Kidney tubule cell (primary cell): ENCODE measurements around the gene B3GLCT.
A peak's percentile ranks its signal among the peaks of the same experiment; 100 is the strongest.
"Not testable (repeated sequence)": the region's sequence is repeated elsewhere in the genome, so short reads cannot be mapped to it uniquely, and the experiment has no call there.

Experiments used
- DNase-seq: peaks from one replicate; pipeline ENCODE4 v3.0.0-alpha.2; 2018; ENCODE audit warnings: low spot score

Gene B3GLCT

DNA sequence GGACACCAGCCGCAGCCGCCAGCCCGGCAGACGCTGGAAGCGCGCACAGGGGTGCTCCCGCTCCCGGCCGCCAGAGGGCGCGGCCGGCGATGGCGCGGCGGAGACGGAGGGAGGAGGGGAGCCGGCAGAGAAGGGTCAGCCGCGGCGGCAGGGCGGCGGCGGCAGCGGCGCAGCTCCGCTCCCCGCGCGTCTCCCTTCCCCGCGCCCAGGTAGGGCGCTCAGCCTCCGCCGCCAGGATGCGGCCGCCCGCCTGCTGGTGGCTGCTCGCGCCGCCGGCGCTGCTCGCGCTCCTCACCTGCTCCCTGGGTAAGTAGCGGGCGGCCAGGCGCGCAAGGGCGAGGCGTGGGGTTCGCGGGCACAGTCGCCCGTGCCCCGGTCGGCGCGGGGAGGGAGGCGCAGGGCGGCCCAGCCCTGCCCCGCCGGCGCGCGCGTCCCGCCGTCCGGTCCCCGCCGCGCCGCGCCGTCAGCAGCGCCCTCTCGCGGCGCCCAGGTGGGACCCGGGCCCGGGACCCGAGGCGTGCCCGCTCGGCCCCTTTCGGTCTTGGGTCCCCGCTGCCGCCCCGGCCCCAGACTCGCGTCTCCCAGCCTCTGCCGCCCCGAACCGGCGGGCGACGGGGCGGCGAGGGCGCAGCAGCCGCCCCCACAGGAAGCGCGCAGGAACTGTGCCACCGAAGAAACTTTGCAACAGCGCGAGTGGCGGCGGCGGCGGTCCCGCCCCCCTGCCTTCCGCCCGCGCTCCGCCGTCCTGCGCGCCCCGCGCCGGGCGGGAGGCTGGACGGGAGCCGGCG is at the start of gene B3GLCT:
B3GLCT (plus strand) TSS at position 127 of the 788 bp plus-strand sequence; CDS start at position 237, 110 bp downstream.
- DNase-seq, result peak; percentile 86

DNA sequence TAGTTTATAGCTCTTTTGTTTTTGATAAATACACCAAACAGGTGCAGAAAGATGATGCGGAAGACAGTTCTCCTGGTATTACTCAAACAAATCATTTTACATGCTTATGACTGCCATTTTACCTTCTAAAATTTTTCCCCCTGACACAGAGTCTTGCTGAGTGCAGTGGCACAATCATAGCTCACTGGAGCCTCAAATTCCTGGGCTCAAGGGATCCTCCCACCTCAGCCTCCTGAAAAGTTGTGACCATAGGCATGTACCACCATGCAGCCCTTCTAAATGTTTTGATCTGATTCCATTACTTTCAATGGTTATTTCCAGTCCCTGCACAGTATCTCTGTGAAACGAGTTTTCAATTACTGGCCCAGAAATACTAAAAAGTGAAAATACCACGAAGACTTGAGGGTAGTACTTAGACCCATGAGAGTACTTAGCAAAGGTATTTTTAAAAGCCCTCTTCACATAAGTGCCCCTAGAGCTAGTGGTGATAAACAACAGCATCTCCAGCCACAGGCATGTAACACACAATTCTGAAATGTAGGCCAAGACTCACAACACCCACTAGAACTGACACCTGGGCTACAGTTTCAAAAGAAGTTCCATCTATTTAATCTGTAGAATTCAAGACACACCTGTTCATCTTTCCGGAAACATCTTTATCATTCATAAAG is 49.3 kb upstream of the B3GLCT start:
- no peak for DNase-seq

DNA sequence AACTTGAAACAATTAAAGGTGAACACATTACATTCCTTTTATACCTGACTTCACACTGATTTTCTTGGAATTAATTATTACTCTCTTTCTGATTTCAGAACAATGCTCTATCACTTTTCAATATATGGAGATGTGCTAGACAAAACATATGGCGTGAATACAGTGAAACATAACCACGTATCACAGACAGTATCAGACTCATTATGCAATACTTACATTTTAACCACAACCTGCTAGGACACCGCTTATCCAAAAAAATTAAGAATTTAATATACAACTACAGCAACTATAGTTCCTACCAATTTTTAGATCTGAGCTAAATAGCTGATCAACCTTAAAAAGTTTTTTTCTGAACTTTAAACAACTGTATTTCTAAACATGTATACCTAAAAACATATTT is 47.9 kb upstream of the B3GLCT start:
- DNase-seq, result no peak

DNA sequence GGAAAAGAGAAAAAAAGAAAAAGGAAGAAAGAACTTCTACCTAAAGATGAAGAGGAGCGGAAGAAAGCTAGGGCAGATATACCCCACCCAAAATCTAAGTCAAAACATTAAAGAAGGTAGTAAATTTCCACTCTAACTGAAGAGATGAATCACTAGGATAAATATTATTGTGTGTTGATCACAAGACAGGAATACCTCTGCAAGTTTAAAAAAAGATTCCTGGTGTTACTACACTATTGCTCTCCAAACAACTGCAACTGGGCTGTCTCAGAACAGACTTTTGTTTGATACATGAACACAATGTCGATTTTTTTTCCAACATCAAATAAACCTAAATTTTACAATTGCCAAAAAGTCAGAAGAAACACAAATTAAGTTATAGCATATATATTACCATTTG is 44.8 kb upstream of the B3GLCT start:
- no peak for DNase-seq

DNA sequence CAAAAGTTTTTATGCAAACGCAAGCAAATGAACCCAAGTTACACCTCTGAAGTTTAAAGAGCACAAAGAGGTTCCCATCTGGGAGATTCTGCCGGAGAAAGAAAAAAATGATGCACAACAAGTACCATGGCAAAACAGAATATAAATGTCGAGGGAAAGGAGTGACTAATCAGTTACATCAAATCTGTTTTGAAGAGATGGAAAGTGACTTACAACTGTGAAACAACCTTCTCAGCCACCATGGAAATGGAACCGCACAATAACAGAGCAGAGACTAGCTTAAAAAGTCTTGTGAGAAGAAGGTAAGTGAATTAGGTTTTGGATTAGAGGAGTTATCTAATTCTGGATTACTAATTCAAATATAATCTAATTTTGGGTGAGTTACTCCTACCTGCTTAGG is 40.5 kb upstream of the B3GLCT start:
- DNase-seq, result no peak

DNA sequence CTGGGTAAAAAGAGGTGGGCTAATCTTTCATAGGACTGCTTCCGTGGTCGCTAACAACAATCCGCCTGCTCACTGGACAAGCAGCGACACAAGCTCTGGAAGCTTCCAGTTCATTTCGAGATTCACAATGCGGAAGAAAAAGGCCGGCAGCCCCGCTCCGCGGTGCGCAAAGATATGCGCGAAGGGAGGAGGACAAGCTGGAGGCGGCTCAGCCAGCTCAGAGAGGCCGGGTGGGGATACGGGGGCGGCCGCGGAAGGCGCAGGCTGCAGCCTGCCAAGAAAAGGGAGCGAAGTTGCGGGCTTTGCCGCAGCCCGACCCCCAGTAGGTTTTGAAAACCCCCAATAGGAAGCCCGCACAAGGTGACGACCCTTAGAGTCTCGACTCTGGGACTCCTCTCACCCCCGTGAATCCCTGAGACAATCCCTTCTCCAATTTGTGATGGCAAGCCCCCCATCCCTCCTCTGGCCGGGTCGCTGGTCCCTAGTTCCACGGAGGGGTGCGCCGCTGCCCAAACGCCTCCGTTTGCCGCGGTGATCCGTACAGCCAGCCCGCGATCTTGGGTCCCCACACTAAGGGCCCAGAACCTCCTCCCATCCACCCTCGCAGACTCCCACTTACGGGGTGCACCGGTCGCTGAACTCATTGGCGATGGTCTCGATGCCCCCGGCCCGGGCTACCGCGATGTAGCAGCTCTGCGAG is 38.8 kb upstream of the B3GLCT start:
- DNase-seq, result peak; percentile 79

DNA sequence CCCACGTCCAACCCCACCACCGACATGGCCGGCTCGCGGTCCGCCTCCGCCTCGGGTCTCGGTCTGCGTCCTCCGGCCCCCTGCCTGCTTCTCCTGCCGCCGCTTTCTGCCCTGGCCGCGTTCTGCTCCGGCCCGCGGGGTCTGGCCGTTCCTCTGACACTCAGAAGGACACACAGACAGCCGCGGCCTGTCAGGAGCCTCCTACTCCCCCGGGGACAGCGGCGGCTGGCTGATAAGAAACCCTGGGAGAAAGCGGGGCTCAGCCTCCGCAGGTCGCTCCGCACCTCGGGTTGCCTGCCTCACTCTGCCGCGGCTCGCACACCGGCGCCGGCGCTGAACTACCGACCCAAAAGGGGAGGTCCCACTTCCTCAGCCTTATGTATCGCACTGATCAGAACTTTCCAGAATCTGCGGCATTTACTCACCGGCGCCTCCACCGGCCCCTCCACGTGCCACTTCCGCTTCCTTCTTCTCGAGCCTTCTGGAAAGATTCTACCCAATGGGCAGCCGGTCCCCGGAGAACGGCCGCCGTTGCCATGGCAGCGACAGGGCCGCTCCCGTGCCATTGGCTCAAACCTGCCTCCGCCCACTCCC is 38.1 kb upstream of the B3GLCT start, which contains the start of gene HSPH1:
HSPH1 (minus strand) TSS at position 348 of the 594 bp plus-strand sequence; CDS start at position 26, 322 bp downstream.
- peak; percentile 99 for DNase-seq

DNA sequence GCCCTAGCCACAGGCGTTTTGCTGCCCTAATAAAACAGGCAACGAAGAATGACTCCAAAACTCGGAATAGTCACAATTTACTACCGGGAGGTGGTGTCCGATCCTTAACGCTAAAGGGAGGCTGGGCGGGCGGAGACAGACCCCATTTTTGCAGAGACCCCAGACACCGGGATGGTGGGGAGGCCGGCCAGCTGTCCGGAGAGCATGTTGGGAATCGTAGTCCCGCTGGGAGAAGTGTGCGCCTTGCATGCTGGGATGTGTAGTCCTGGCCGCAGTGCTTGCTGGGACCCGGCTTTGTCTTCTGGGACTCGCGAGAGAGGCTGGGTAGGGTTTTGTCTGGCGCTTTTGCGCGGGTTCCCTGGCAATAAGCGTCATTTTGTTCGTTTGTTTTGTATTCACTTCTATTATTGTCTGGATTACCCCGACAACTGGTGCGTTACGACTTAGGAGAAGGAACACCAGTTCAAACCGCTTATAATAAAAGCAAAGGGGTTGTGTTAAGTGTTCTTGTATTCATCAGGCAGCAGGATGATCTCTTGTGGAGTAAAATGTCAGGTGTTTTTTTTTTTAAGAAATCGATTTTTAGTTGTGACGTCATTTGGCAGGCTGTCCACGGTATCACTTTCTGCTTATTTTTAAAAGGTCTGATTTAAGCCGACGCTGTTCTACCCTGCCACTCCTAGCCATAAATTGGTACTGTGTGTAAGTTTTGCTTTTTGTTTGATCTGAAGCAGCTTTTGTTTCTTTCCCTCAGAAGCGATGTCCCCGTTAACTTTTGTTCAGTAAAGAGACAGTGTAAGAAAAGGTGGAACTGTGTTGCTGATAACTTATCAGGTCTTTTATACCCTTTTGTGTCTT is 37.4 kb upstream of the B3GLCT start:
- DNase-seq, result peak; percentile 99

DNA sequence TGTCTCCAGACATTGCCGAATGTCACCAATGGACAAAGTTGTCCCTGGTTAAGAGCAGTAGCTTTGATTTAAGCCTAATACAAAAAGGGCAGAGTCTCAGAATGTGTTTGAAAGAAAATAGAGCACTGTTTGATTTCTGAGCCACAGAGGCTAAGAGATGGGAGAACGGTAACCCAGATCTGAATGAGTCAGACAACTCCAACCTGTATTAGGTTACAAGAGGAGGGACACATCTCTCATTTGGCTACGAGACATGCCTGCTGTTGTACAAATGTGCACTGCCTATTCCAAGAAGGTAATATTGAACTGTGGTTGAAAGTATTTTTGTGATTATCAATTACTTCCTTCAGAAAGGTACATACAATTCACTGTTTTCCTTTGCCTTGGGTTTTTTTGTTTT is 33.2 kb upstream of the B3GLCT start:
- peak; percentile 19 for DNase-seq

DNA sequence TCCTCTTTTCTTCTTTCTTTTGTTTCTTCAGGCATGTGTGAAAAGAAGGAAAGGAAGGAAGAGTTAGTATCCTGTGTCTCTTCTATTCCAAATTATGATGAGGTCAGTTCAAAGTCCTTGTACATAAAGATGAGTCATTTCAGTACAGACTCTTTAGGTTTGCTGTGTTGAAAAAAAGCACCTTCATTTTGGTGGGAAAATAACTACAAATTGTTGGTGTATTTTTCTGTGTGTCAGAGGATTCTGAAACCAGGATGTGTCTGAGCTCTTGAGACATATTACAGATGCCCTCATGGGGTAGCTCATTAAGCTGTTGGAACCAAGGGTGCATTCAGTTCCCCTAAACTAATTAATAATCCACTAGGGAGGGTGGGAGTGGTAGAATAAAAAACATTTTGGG is 32.3 kb upstream of the B3GLCT start:
- DNase-seq, result peak; percentile 14

DNA sequence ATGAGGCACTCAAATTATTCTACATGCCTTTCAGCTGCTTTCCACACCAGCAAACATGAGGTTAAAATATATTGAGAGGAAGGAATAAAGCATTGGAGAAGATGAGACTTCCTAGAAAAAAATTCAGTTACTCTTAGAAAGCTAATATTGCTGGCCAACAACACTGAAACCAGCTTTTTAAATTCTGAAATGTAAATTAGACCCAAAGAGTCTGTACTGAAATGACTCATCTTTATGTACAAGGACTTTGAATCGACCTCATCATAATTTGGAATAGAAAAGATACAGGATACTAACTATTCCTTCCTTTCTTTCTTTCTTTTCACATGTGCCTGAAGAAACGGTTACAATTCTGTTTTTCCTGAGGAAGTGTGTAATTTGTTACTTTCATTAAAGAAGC is 31.6 kb upstream of the B3GLCT start:
- DNase-seq, result no peak

DNA sequence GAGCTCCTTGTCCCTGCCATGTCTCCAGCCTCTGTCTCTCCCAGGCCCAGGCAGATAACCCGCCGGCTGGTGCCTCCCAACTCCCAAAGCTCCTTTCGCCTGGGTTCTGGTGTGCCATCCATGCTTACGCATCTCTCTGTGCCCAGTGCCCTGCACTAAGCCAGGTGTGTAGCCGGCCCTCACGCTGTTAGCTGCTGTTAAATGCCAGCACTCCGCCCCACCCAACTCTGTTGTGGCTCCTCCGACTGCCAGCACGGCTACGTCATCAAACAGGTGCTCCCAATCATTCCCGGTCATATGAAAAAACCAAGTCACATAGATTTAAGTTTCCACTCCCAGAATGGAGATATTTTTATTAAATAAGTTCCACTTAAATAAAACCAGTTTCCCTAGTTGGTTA is 31.0 kb upstream of the B3GLCT start:
- DNase-seq, result no peak

DNA sequence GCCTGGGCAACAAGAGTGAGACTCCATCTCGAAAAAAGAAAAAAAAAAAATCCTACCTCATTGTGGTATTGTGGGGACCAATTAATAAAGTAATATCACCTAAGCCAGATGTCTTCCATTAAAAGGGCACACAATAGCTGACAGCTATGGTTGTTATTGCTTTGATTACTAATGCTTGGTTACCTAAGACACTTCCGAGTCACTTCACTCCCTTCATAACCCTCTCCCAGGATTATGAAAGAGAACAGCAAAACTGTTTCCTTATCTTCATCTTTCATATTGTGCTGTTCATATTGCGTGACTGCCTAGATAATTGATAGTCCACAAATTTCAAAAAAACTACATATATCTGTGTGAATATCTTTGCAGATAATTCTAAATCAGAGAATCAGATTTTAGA is 27.8 kb upstream of the B3GLCT start:
- peak; percentile 82 for DNase-seq

DNA sequence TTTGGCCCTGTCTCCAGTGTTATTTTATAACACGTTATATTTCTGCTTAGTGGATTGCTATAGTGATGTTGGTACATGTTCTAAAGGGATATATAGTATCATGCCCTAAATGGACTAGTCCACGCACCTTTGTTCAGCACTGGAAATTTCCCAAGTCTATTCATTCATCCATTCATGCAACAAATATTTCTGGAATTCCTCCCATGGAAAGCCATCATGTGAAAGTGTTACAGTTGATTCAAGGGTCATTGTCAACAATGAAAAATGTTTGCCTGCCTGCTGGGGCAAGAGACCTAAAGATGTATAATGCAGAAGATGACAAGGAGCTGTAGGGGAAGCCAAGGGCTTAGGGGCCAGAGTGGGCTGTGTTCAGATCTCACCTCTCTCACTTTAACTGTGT is 27.2 kb upstream of the B3GLCT start:
- peak; percentile 94 for DNase-seq

DNA sequence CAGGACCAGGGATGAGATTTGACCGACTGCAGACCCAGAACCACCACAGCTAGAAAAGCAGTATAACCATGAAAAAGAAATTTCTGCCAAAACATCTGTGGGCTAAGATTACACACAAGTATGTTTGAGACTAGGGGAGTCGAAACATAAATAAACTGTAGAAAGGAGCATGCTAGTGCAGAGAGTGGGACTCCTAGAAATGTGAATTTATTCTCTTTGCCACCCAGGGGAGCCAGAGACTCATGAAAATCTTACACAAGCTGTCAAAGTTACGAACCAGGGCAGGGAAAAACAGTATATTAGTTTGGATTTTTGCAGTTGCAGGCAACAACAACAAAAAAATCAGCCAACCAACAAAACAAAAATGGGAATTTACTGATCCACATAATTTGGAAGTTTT is 25.8 kb upstream of the B3GLCT start:
- no peak for DNase-seq

DNA sequence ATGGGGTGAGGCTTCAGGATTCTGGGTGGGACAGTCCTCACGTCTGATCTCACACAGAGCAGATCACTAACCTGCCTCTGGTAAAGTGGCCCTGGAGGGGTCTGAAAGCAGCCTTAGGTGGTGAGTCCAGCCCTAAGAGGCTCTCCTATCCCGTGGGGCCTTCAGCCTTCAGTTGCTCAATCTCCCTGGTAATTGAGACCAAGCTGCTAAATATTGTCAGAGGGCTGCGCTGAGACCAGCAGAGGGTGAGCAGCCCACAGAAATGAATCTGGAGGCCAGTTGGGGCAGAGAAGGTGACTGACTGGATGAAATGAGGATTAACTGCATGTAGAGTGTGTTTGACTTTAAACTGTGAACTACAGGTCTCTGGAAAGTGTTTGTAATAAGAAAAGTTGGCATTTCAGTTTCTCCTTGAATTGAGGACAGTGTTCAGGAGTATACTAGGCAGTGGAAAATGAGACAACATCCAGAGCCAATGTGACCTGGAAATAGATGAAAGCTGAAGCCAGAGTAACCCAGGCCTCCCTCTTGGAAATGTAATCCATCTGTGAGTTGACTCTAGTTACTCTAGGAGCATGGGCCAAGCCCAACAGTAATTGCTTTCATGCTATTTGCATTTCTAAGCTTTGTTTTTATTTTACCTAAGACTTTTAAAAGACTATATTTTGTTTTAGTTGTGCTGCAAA is 23.8 kb upstream of the B3GLCT start:
- DNase-seq, result no peak

DNA sequence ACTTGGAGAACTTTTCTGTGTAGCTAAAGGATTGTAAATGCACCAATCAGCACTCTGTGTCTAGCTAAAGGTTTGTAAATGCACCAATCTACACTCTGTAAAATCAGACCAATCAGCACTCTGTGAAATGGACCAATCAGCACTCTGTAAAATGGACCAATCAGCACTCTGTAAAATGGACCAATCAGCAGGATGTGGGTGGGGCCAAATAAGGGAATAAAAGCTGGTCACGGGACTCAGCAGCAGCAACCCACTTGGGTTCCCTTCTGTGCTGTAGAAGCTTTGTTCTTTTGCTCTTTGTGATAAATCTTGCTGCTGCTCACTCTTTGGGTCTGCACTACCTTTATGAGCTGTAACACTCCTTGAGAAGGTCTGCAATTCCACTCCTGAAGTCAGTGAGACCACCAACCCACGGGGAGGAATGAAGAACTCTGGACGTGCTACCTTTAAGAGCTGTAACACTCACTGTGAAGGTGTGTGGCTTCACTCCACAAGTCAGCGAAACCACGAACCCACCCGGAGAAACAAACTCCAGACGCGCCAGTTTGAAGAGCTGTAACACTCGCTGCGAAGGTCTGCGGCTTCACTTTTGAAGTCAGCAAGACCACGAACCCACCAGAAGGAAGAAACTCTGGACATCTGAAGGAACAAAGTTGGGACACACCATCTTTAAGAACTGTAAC is 21.8 kb upstream of the B3GLCT start:
- not testable (repeated sequence) for DNase-seq

DNA sequence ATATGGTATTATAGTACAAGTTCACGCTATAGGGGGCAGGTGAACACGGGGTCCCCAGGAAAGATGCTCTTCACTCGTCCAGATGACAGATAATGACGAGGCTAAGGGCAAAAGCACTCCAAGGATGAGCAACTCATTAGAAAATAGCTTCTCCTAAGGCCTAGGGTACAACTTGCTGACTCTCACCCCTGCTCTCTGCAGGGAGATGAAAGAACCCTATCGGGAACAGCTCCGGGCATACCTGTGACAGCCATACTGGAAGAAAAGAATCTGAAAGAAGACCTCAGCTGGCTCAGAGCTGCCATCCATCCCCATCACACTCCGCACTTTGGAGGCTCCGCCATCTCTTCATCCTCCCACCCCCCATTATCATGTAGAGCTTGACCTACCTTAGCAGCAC is 20.5 kb upstream of the B3GLCT start:
- no peak for DNase-seq

DNA sequence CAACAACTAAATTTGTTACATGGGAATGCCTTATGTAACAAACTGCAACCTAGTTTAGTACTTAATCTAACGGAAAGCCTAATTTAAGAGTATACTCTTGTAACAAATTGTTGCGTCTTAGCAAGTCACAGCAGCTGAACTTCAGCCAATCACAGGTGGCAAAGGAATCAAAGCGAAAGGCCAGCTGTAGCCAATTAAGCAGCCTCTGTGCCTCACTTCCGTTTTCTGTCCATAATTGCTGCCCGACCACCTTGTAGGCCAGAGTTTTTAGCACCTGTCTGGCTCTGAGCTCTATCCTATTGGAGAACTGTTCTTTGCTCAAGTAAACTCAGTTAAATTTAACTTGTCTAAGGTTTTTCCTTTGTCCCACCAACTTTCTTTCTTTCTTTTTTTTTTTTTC is 20.0 kb upstream of the B3GLCT start:
- DNase-seq, result no peak

DNA sequence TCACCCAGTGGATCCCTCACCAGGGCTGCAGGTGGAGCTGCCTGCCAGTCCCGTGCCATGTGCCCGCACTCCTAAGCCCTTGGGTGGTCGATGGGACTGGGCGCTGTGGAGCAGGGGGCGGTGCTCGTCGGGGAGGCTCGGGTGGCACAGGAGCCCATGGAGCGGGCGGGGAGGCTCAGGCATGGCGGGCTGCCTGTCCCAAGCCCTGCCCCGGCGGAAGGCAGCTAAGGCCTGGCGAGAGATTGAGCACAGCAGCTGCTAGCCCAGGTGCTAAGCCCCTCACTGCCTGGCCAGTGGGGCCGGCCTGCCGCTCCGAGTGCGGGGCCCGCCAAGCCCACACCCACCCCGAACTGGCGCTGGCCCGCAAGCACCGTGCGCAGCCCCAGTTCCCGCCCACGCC is 16.8 kb upstream of the B3GLCT start:
- DNase-seq, result no peak
